Thyroid gland (tissue), 4 donors: ENCODE results near the gene NLRX1.

Source experiments
- CTCF ChIP-seq, 6 experiments: fragments of 200-600 bp in 3 of 6; fragments of 450-650 bp in 3 of 6; sonication (generic) in 3 of 6; IDR thresholded peaks; one replicate each; pipeline ENCODE4 v1.5.1; 2016 to 2019; ENCODE audit warnings: antibody characterized with exemption in 6 of 6, mild to moderate bottlenecking in 2 of 6, inconsistent platforms in 1 of 6, moderate library complexity in 1 of 6
- POLR2A ChIP-seq, 2 donors: fragments of 450-650 bp; IDR thresholded peaks; one replicate each; pipeline ENCODE4 v1.6.1; 2017; ENCODE audit warnings: antibody characterized with exemption in 2 of 2, mild to moderate bottlenecking in 2 of 2, moderate library complexity in 1 of 2

GRCh38 chr11:119126675-119127268 lies 41.8 kb upstream of the NLRX1 start:
- TF ChIP-seq CTCF (IDR thresholded peaks at IDR 0.05) (no peak), POLR2A (IDR thresholded peaks at IDR 0.05) (no peak)
